HG03378 (cell line): Measurements from ENCODE around the gene GGACT.

Experiments
- ATAC-seq: cut with Tn5 transposase; IDR thresholded peaks from one replicate; pipeline ENCODE4 v1.9.1; 2021; ENCODE audit warnings: mild to moderate bottlenecking, moderate library complexity; ENCODE audit not compliant: unreplicated experiment

The GGACT gene

DNA sequence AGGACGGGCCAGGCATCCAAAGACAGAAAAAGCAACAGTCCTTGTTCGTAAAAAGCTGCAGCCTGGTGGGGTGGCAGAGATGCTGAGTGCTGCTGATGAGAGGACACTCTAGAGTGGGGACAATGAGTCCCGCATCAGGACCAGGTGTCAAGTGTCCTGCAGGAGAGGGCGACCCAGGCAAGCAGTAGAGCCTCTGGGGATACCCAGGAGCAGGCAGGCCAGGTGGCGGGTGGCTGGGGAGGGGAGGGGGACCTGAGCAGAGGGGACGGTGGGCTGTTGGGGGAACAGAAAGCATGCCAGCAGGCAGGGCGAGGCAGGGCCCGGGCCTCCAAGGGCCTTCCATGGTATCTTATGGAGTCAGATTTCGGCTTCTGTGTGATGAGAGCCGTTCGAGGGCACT, 35.8 kb downstream of the GGACT start:
- no peak for ATAC-seq

DNA sequence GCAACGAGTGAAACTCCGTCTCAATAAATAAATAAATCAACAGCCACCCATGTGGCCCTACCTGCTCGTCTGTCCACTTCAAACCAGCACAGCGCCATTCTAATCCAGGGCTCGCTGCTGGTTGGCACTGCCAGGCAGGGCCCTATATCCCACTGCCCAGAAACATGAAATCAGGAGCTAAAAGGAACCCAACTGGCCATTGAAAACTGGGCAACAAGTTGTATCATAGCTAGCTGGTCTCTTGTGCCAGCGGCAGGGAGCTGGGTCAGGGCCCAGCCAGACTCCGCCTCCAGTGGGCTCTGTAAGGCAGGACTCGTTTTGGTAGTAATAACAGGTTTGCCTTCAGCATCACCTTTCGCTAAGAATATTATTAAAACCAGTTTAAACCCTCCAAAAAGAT, 39.3 kb downstream of the GGACT start:
- no peak for ATAC-seq

DNA sequence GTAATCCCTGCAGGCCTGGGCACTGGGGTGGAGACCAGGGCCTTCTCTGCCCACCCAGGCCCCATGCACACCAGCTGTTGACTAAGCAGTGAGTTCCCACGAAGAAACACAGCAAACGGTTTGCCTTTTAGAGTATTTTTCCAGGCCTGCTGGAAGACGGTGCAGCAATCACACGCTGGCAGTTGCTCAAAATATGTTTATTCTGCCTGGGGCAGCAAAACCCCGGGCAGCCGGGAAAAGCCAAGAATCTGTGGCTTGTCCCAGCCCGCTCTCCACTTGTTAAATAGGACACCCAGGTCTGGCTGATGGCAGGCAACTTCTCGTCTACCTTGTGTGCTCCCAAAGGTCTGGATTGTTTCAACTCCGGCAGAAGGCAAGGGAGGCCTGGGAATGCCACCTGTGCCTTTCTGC, 40.8 kb downstream of the GGACT start:
- no peak for ATAC-seq

DNA sequence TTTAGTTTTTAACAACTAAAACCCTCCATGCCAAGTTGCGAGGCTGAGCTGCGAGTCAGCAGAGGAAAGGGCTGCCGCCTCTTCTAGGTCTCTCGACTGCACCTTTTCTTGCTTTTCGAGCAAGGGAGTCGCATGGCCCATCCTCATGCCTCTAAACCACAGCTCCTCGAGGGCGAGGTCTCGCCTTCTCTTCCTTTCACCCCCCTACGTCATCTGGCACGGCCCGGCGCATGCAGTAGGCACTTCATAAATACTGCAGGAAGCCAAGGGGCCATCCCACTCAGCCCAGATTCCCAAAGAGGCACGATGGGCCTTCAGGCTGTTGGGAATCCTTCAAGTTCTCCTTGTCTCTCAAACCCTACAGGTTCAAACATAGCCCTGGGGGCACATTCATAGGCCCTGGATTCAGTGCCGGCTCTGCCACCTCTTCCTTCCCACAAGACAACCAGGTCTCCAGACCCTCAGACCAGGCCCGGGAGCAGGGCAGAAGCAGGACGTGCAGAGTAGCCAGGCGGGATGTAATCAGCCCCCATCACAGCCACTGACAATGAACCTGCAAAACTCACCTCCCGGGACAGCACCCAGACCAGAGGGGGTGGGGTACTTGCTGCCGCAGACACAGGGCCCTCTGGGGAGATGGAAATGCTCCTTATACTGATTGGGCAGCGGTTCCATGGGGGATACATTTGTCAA, 41.7 kb downstream of the GGACT start:
- ATAC-seq = no peak

DNA sequence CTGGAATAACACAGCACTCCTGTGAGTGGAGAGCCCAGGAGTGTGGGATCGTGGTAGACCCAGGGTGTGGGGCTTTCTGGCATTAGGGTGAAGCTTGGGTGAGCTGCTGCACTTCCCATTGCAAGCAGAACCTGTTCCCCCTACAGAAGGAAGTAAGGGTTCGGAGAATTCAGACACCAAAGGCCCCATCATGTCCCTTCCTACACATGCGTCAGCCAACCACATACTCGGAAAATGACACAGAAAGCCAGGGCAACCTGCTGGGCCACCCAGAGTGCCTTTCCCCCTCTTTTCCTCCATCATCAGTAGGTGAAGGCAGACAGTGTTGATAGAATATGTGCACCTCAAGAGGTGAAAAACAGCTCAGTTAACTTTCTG, 42.9 kb downstream of the GGACT start:
- no peak for ATAC-seq

GRCh38 chr13:100544866-100545683, 43.5 kb downstream of the GGACT start:
- ATAC-seq = no peak

DNA sequence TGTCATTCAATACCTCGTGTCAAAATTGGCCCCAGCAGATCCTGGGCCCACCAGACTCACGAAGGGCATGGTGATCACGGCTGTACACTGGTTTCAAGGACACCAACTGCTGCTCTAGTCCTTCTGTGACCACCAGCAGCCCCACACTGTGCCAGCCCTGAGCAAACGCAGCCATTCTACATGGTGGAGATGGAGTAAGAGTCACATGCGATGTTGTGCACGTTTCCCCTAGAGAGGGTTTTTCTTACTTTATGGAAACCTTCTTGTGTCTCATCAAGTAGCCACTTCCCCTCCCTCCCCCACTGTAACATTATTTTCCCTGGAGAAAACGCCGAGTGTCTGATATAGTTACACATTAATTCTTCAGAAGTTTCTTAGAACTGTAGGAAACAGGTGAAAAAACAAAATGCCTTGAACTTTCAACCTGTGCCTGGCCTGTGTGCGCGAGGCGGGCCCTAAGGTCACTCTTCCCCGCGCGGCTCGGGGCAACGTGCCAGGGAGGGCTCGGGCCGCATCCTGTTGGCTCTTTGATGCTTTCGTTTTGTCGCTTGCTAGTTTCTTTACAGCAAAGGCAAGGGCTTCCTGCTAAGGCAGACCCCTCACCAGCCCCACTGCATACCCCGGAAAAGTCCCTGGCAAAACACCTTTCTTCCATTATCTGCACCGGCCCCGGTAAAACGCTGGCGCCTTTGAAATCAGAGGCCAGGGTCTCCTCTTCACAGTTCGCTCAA, 44.6 kb downstream of the GGACT start:
- ATAC-seq = no peak

DNA sequence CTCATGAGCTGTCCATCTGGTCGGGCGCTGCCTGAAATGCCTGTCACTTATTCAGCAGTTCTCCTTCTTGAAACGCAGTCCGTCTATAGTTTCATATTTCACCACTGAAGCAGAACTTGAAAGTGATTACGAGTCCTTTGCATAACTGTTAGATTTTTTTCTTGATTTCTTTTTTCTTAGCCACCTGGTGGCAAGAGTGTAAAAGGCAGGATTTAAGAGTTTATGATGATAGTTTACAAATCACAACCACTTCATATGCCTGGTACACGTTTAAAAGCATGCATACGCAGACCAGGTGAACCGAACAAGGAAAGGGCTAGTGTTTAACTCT, 45.8 kb downstream of the GGACT start:
- ATAC-seq = peak; percentile 91

DNA sequence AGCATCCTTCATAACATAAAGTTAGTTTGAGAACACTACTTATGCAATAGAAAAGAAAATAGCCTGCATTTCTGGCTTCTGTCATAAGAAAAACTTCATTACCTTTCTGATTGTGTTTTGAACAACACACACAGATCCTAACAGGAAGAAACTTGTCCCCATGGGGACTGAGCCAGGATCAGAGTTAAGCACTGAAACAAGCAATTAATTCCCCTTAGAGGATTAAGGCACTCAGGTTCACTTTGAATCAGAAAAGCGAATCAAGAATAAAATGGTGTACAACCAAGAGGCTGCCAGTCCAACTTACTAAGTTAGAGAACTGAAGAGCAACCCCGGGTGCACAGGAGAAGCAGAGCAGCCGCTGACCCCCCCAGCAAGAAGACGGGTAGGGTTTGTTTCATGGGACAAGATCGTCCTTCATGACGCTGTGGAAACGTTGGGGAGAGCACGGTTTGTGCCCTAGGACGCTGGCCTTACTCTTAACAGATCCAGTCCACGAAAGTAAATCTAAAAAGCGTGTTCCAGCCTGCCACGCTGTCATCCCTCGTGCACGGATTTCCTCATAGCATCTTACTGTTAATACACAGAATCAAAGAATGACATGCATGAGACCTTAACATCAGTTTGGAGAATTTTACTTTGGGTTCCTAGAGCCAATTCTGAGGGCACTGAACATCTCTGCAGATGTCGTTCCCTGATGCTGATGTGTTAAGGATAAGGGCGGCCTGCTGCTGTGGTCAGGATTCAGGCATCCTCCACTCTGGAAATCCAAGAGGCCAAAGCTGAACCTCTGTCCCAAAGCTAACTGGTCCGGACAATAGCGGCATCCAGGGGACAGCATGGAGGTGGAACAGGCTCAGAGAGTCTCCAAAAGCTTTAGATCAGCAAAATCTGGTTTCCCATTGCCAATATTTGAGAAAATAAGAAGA, 46.4 kb downstream of the GGACT start:
- no peak for ATAC-seq

GRCh38 chr13:100540621-100541020, 48.0 kb downstream of the GGACT start:
- ATAC-seq = no peak

- ATAC-seq = no peak
These were observed 50.6 kb downstream of the GGACT start for GRCh38 chr13:100537951-100538462.

DNA sequence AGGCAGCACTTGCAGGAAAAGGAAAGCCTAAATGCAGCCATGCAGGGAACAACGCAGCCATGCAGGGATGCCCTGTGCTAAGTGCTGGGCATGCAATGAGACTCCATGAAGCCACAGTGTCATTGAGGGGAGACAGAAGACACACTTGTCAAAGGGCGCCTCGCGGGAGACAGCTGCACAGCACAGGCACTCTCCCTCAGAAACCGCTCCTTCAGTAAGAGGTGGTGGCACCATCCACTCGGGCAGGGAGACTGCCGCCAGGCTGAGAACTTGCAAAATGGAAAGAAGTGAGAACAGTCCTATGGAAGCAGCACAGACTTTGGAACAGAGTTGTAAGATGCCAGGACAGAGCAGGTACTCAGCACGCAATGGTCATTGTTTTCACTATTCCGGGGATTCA, 51.1 kb downstream of the GGACT start:
- no peak for ATAC-seq

DNA sequence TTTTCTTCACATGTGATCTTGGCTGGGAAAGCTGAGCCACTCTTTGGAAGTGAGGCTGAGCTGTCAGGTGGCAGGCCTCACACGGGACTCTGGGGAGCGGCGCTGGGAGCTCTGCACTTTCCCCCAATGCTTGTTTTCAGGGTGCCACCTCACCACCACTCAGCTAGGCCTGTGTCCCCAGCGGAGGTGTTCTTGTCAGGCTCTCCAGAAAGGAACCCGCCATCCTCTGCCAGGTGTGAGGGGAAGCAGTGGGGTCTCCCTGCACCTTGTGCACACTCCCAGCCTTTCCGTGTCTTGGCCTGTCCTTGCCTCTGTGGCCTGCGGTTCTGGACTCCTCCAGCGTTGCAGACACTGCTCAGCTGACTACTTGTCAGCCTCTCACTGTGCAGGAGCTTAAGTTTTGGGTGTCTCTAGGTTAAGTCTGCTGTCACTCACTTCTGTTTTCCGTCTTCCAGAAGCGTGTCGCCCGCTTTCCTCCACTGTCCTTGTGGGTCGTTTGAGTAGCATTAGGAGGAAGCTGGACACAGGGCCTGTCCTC, 51.9 kb downstream of the GGACT start:
- no peak for ATAC-seq

- ATAC-seq = no peak
These were observed 53.0 kb downstream of the GGACT start for GRCh38 chr13:100535426-100536135.

DNA sequence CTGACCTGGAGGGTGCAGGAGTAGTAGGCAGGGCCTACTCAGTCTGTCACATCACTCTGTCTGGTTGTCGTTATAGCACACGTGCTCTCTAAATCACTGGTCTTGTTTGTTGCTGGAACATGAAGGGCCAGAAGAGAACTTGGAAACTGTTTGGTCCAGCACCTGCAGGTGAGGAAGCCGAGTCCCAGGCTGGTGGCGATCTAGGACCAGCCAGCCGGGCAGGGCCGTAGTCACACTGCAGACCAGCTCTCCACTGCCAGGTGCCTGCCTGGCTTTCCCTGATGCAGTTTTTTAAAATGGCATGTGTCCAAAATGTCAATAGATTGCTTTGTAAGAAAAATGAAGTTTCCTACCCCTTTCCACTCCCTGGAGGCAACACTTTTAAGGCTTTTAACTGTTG, 53.7 kb downstream of the GGACT start:
- ATAC-seq = no peak

GRCh38 chr13:100534147-100534843, 54.3 kb downstream of the GGACT start:
- ATAC-seq = no peak

GRCh38 chr13:100533588-100534041, 55.0 kb downstream of the GGACT start:
- ATAC-seq = no peak

DNA sequence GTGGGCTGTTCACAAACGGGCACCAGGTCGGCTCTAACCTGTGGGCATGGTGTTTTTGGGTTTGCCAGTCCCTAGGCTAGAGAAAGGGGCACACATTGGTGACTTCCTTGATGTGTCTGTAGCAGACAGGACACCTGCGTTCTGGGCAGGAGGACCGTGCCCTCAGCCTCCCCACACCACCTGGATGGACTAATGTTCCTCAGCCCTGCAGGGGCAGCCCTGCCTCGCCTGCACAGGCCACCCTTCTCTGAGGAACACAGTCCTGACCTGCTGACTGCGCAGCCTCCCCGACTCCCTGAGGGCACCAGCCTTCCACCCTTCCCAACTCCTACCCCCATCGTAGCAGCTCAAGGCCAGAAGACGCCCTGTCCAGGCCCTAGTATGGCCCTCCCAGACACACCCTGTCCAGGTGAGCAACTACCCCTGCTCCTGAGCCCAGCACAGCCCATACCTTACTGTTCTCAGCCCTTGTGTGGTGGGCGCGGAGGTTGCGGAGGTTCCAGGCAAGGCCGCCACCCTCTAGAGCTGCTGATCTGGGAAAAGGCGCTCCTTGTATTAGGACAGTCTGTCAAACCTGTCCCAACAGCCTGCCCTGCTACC, 55.7 kb downstream of the GGACT start:
- no peak for ATAC-seq
